Endometrial microvascular endothelial cells (primary cell): ENCODE measurements around the gene DMRTC2. TPM values are rescaled to one million over a fixed set of nuclear protein-coding genes. Genes with fewer than 3 reads are reported as not detected.

ENCODE experiments used
- in situ Hi-C: cut with HindIII; loops from 2 replicates; pipeline ENCODE4 v1.10.0; 2017; ENCODE audit warnings: low sequenced_read_pairs, low pct_unique_long_range_greater_than_20kb; ENCODE audit errors: inconsistent ontology term
- total RNA-seq: library from RNA; depleted of rRNA; stranded (reverse); fragments of >200 nt; gene quantifications from one replicate; pipeline ENCODE4 v1.2.3, GENCODE V29; 2015; ENCODE audit errors: inconsistent ontology term

DMRTC2 gene
- total RNA-seq, 1 donor from 2014 or later: not detected

GRCh38 chr19:41844601-41845000 lies 241 bp upstream of the DMRTC2 start, which contains the start of gene LYPD4:
Gene LYPD4, minus strand, starts transcription at chr19:41844683. Its CDS starts 5,398 bp downstream, at chr19:41839285.
- in situ Hi-C loops: no loop called here

GRCh38 chr19:41845051-41845590 lies 279 bp downstream of the DMRTC2 start:
- in situ Hi-C loops: no loop called here

- in situ Hi-C loops: no loop called here
Measured at GRCh38 chr19:41847351-41848105, 2.7 kb downstream of the DMRTC2 start.

GRCh38 chr19:41848666-41849065 lies 3.8 kb downstream of the DMRTC2 start:
- in situ Hi-C loops: no loop called here

GRCh38 chr19:41849067-41849466 lies 4.2 kb downstream of the DMRTC2 start:
- in situ Hi-C loops: no loop called here

- in situ Hi-C loops: no loop called here
Measured at GRCh38 chr19:41850381-41850780, 5.5 kb downstream of the DMRTC2 start.

- in situ Hi-C loops: no loop called here
Measured at GRCh38 chr19:41851456-41851855, 6.6 kb downstream of the DMRTC2 start.

GRCh38 chr19:41853344-41853743 lies 8.5 kb downstream of the DMRTC2 start:
- in situ Hi-C loops: no loop called here

GRCh38 chr19:41853768-41854167 lies 8.9 kb downstream of the DMRTC2 start:
- in situ Hi-C loops: no loop called here

GRCh38 chr19:41859213-41859617 lies 14.4 kb downstream of the DMRTC2 start:
- in situ Hi-C loops: no loop called here

- in situ Hi-C loops: no loop called here
Measured at GRCh38 chr19:41859618-41860418, 15.0 kb downstream of the DMRTC2 start, which contains the start of gene RPS19. Gene RPS19, plus strand, starts transcription at chr19:41860255. Its CDS starts 520 bp downstream, at chr19:41860775.

GRCh38 chr19:41860419-41861115 lies 15.7 kb downstream of the DMRTC2 start:
- in situ Hi-C loops: no loop called here

- in situ Hi-C loops: no loop called here
Measured at GRCh38 chr19:41861116-41861768, 16.4 kb downstream of the DMRTC2 start.

GRCh38 chr19:41861846-41862245 lies 17.0 kb downstream of the DMRTC2 start:
- in situ Hi-C loops: no loop called here

- in situ Hi-C loops: no loop called here
Measured at GRCh38 chr19:41862445-41862986, 17.7 kb downstream of the DMRTC2 start.

- in situ Hi-C loops: no loop called here
Measured at GRCh38 chr19:41863209-41863931, 18.5 kb downstream of the DMRTC2 start.

GRCh38 chr19:41864374-41864773 lies 19.5 kb downstream of the DMRTC2 start:
- in situ Hi-C loops: no loop called here

GRCh38 chr19:41866284-41866683 lies 21.4 kb downstream of the DMRTC2 start:
- in situ Hi-C loops: no loop called here
